GM23338 (cell line): ENCODE data around the gene ARFIP2. TPM values are rescaled to one million over a fixed set of nuclear protein-coding genes. Genes with fewer than 3 reads are reported as not detected.

Experiments
- ATAC-seq: fragments of 200-7000 bp; cut with Tn5 transposase; 3 replicates; pipeline ENCODE4 v1.9.1; 2020
- DNase-seq: peaks from one replicate; pipeline ENCODE4 v3.0.0-alpha.2; 2015; ENCODE audit warnings: low spot score
- H2AFZ ChIP-seq: fragments of 200-600 bp; sonication (generic); 2 replicates; pipeline ENCODE4 v1.8.0; 2016; ENCODE audit warnings: antibody characterized with exemption, mild to moderate bottlenecking, moderate library complexity
- H3F3A ChIP-seq: fragments of 200-600 bp; sonication (generic); replicated peaks from 2 replicates; pipeline ENCODE4 v1.8.0; 2017; ENCODE audit warnings: antibody characterized with exemption, mixed run types, low read depth
- H3K27ac ChIP-seq: fragments of 200-600 bp; sonication (generic); 2 replicates; pipeline ENCODE4 v1.6.1; 2016; ENCODE audit warnings: low read depth
- H3K27me3 ChIP-seq: fragments of 200-600 bp; sonication (generic); 2 replicates; pipeline ENCODE4 v1.8.0; 2016; ENCODE audit warnings: mild to moderate bottlenecking, mixed run types, moderate library complexity; ENCODE audit not compliant: insufficient read depth
- H3K36me3 ChIP-seq: fragments of 200-600 bp; sonication (generic); 2 replicates; pipeline ENCODE4 v1.8.0; 2016; ENCODE audit warnings: mild to moderate bottlenecking; ENCODE audit not compliant: insufficient read depth
- H3K4me1 ChIP-seq: fragments of 200-600 bp; sonication (generic); 2 replicates; pipeline ENCODE4 v1.8.0; 2016; ENCODE audit warnings: mild to moderate bottlenecking, moderate library complexity; ENCODE audit not compliant: insufficient read depth
- H3K4me2 ChIP-seq: fragments of 200-600 bp; sonication (generic); 2 replicates; pipeline ENCODE4 v1.7.1; 2017; ENCODE audit warnings: mixed run types
- H3K4me3 ChIP-seq: fragments of 200-600 bp; sonication (generic); 2 replicates; pipeline ENCODE4 v1.6.1; 2016; ENCODE audit warnings: mixed run types
- H3K79me2 ChIP-seq: fragments of 200-600 bp; sonication (generic); replicated peaks from 2 replicates; pipeline ENCODE4 v1.8.0; 2017; ENCODE audit warnings: mild to moderate bottlenecking; ENCODE audit not compliant: insufficient read depth
- H3K9me2 ChIP-seq: fragments of 200-600 bp; sonication (generic); 2 replicates; pipeline ENCODE4 v1.8.0; 2017; ENCODE audit not compliant: insufficient read depth
- H4K20me1 ChIP-seq: fragments of 200-600 bp; sonication (generic); replicated peaks from 2 replicates; pipeline ENCODE4 v1.8.0; 2017; ENCODE audit warnings: mild to moderate bottlenecking; ENCODE audit not compliant: insufficient read depth
- H3K27ac Mint-ChIP-seq: 2 replicates; pipeline ENCODE4 v1.8.0; 2020; ENCODE audit warnings: inconsistent platforms, mild to moderate bottlenecking, moderate library complexity, mixed read lengths
- H3K27me3 Mint-ChIP-seq: 3 replicates; pipeline ENCODE4 v1.8.0; 2022; ENCODE audit warnings: low read depth, mild to moderate bottlenecking, moderate library complexity, mixed read lengths, inconsistent platforms; ENCODE audit not compliant: insufficient read depth, poor library complexity
- H3K36me3 Mint-ChIP-seq: 3 replicates; pipeline ENCODE4 v1.8.0; 2021; ENCODE audit warnings: low read depth, mild to moderate bottlenecking, inconsistent platforms, moderate library complexity, mixed read lengths
- H3K4me1 Mint-ChIP-seq: 3 replicates; pipeline ENCODE4 v1.8.0; 2020; ENCODE audit warnings: mild to moderate bottlenecking, inconsistent platforms, mixed read lengths
- H3K4me3 Mint-ChIP-seq: 3 replicates; pipeline ENCODE4 v1.8.0; 2021; ENCODE audit warnings: moderate library complexity, mild to moderate bottlenecking, inconsistent platforms, mixed read lengths
- H3K9me3 Mint-ChIP-seq: 3 replicates; pipeline ENCODE4 v1.8.0; 2020; ENCODE audit warnings: moderate library complexity, mild to moderate bottlenecking, inconsistent platforms, mixed read lengths
- CREB1 ChIP-seq: fragments of 250-450 bp; sonication (Bioruptor Pico); IDR thresholded peaks from 2 replicates; pipeline ENCODE4 v1.5.0; 2020; ENCODE audit warnings: low read depth, mild to moderate bottlenecking, moderate library complexity
- ETS1 ChIP-seq: IDR thresholded peaks from 2 replicates; pipeline ENCODE4 v1.6.1; 2016; ENCODE audit warnings: antibody characterized with exemption
- EZH2 ChIP-seq: fragments of 200-600 bp; sonication (generic); IDR thresholded peaks from one replicate; pipeline ENCODE4 v1.8.0; 2017; ENCODE audit warnings: antibody characterized with exemption, mild to moderate bottlenecking, low read depth; ENCODE audit not compliant: unreplicated experiment
- JUNB ChIP-seq: IDR thresholded peaks from one replicate; pipeline ENCODE4 v1.6.1; 2016; ENCODE audit warnings: antibody characterized with exemption; ENCODE audit not compliant: unreplicated experiment
- NANOG ChIP-seq: IDR thresholded peaks from 2 replicates; pipeline ENCODE4 v1.6.1; 2016; ENCODE audit warnings: antibody characterized with exemption, borderline replicate concordance
- POLR2AphosphoS5 ChIP-seq: IDR thresholded peaks from 2 replicates; pipeline ENCODE4 v1.6.1; 2016; ENCODE audit warnings: antibody characterized with exemption, low read depth
- REST ChIP-seq: IDR thresholded peaks from one replicate; pipeline ENCODE4 v1.6.1; 2018; ENCODE audit warnings: antibody characterized with exemption; ENCODE audit not compliant: unreplicated experiment
- STAT1 ChIP-seq: IDR thresholded peaks from one replicate; pipeline ENCODE4 v1.6.1; 2016; ENCODE audit warnings: antibody characterized with exemption; ENCODE audit not compliant: unreplicated experiment
- ZNF114 ChIP-seq: fragments of 250-450 bp; sonication (Bioruptor Pico); IDR thresholded peaks from 2 replicates; pipeline ENCODE4 v1.5.0; 2020; ENCODE audit warnings: mild to moderate bottlenecking, moderate library complexity
- ZNF331 ChIP-seq: fragments of 250-450 bp; sonication (Bioruptor Pico); IDR thresholded peaks from 2 replicates; pipeline ENCODE4 v1.5.0; 2020; ENCODE audit warnings: low read depth, mild to moderate bottlenecking, moderate library complexity
- polyA plus RNA-seq: library from polyadenylated mRNA; unstranded; fragments of >200 nt; fragmentation: Nextera tagmentation; extraction: Ambion mirVana; gene quantifications from 2 replicates; pipeline ENCODE4 v1.2.1, GENCODE V29; 2016
- total RNA-seq: library from RNA; depleted of rRNA; stranded (reverse); fragments of >200 nt; shearing (Covaris generic); gene quantifications from 2 replicates; pipeline ENCODE4 v1.2.3, GENCODE V29; 2014
- TF ChIP-seq, protein P1 (sequence below): fragments of 250-450 bp; sonication (Bioruptor Pico); IDR thresholded peaks from 2 replicates; pipeline ENCODE4 v1.5.0; 2020; ENCODE audit warnings: mild to moderate bottlenecking, moderate library complexity

ARFIP2 gene
- total and polyA plus RNA-seq, 2 experiments from 2014 or later = 35.4 to 61.5 TPM

DNA sequence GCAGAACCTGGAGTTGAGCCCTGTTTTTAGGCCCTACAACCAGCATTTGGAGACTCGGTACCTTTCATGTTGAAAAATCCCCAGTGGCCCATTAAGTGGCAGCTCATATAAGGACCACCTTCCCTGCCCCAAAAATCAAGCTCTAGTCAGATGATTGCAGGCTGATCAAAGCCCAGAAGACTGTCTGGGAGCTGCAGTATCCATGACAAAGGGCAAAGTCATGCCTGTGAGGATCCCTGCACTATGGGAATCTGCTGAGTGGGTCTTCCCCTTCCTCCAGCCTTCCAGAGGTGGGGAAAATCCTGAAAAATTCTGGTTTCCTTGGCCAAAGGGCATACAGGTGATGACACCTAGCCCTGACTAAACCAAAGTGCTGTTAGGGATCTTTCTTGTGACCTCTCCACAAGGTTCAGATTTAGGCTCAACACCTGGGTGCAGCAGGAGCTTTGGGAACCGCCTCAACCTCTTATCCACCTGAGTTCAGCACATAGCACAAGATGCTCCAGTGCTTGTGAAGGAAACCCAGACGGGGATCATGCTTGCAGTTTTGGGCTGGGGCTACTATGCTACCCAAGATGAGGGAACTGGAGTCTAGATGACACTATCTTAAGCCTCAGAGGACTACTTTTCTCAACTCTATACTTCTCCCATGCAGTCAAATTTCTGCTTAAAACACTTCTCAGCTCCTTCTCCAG is 6.2 kb downstream of the ARFIP2 start (continued):
- TF ChIP-seq EZH2 = no peak
- TF ChIP-seq ZNF331 (CRISPR knock-in tag) = no peak
- TF ChIP-seq CREB1 = no peak
- TF ChIP-seq JUNB = no peak
- TF ChIP-seq REST = no peak

DNA sequence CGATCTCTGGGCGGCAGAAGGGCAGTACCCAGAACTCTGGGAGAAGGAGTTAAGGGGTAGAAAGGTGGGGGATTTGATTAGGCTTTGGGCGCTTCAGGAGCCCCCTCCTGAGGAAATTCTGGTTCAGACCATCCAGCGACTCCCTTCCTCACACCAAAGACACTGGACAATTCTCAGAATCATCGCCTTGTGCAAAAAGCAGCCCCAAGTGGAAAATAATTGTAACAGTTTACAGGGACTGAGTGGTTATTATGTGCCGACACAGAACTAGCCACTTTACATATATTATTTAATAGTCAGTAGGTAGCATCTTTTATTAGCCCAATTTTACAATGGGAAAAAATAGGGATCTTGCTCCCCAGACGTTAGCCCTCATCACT is 6.7 kb downstream of the ARFIP2 start:
- Histone ChIP-seq H4K20me1 (peaks cover 4% of the 10 kb centered on the region), H2AFZ (peak overlapping the region; percentile 25; the same call in 1 of the 2 replicates), H3K36me3 (peaks cover 4% of the 10 kb centered on the region; the same call in 1 of the 2 replicates), H3K79me2 (peaks cover 1% of the 10 kb centered on the region; the same call in 1 of the 2 replicates), H3K27me3 (no peaks in the 10 kb centered on the region), H3K4me1 (peaks cover 22% of the 10 kb centered on the region), H3F3A (0 out of 2 replicates have a peak, but pooled peaks cover 13% of the 10 kb centered on the region), H3K27ac (peak overlapping the region; percentile 91), H3K9me2 (no peaks in the 10 kb centered on the region), H3K4me3 (peak overlapping the region; percentile 93), H3K4me2 (peak overlapping the region; percentile 82)
- no peaks in the 10 kb centered on the region for H3K9me3 Mint-ChIP-seq
- H3K27me3 Mint-ChIP-seq = peaks cover 15% of the 10 kb centered on the region
- DNase-seq (no peak), ATAC-seq (no peak)
- H3K4me3 Mint-ChIP-seq = peak overlapping the region; percentile 74
- H3K36me3 Mint-ChIP-seq = peaks cover 31% of the 10 kb centered on the region
- peaks cover 31% of the 10 kb centered on the region for H3K4me1 Mint-ChIP-seq
- H3K27ac Mint-ChIP-seq = peak overlapping the region; percentile 94
- TF ChIP-seq POLR2AphosphoS5 (no peak), STAT1 (no peak), EZH2 (no peak), ETS1 (no peak), NANOG (no peak), ZNF331 (CRISPR knock-in tag) (no peak), ZNF114 (CRISPR knock-in tag) (no peak)
- TF ChIP-seq, protein P1, sequence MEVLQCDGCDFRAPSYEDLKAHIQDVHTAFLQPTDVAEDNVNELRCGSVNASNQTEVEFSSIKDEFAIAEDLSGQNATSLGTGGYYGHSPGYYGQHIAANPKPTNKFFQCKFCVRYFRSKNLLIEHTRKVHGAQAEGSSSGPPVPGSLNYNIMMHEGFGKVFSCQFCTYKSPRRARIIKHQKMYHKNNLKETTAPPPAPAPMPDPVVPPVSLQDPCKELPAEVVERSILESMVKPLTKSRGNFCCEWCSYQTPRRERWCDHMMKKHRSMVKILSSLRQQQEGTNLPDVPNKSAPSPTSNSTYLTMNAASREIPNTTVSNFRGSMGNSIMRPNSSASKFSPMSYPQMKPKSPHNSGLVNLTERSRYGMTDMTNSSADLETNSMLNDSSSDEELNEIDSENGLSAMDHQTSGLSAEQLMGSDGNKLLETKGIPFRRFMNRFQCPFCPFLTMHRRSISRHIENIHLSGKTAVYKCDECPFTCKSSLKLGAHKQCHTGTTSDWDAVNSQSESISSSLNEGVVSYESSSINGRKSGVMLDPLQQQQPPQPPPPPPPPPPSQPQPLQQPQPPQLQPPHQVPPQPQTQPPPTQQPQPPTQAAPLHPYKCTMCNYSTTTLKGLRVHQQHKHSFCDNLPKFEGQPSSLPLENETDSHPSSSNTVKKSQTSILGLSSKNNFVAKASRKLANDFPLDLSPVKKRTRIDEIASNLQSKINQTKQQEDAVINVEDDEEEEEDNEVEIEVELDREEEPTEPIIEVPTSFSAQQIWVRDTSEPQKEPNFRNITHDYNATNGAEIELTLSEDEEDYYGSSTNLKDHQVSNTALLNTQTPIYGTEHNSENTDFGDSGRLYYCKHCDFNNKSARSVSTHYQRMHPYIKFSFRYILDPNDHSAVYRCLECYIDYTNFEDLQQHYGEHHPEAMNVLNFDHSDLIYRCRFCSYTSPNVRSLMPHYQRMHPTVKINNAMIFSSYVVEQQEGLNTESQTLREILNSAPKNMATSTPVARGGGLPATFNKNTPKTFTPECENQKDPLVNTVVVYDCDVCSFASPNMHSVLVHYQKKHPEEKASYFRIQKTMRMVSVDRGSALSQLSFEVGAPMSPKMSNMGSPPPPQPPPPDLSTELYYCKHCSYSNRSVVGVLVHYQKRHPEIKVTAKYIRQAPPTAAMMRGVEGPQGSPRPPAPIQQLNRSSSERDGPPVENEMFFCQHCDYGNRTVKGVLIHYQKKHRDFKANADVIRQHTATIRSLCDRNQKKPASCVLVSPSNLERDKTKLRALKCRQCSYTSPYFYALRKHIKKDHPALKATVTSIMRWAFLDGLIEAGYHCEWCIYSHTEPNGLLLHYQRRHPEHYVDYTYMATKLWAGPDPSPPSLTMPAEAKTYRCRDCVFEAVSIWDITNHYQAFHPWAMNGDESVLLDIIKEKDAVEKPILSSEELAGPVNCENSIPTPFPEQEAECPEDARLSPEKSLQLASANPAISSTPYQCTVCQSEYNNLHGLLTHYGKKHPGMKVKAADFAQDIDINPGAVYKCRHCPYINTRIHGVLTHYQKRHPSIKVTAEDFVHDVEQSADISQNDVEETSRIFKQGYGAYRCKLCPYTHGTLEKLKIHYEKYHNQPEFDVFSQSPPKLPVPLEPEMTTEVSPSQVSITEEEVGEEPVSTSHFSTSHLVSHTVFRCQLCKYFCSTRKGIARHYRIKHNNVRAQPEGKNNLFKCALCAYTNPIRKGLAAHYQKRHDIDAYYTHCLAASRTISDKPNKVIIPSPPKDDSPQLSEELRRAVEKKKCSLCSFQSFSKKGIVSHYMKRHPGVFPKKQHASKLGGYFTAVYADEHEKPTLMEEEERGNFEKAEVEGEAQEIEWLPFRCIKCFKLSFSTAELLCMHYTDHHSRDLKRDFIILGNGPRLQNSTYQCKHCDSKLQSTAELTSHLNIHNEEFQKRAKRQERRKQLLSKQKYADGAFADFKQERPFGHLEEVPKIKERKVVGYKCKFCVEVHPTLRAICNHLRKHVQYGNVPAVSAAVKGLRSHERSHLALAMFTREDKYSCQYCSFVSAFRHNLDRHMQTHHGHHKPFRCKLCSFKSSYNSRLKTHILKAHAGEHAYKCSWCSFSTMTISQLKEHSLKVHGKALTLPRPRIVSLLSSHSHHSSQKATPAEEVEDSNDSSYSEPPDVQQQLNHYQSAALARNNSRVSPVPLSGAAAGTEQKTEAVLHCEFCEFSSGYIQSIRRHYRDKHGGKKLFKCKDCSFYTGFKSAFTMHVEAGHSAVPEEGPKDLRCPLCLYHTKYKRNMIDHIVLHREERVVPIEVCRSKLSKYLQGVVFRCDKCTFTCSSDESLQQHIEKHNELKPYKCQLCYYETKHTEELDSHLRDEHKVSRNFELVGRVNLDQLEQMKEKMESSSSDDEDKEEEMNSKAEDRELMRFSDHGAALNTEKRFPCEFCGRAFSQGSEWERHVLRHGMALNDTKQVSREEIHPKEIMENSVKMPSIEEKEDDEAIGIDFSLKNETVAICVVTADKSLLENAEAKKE (CRISPR knock-in tag) = no peak
